IMR-90 (cell line): ENCODE measurements around the gene ASPRV1.

ENCODE experiments used
- POLR2A ChIP-seq: IDR thresholded peaks from 2 replicates; pipeline ENCODE4 v1.6.1; 2012; ENCODE audit warnings: mild to moderate bottlenecking, low read depth, low read length
- RAD21 ChIP-seq: IDR thresholded peaks from 2 replicates; pipeline ENCODE4 v1.6.1; 2012; ENCODE audit warnings: low read length, improper control_type of control experiment

DNA sequence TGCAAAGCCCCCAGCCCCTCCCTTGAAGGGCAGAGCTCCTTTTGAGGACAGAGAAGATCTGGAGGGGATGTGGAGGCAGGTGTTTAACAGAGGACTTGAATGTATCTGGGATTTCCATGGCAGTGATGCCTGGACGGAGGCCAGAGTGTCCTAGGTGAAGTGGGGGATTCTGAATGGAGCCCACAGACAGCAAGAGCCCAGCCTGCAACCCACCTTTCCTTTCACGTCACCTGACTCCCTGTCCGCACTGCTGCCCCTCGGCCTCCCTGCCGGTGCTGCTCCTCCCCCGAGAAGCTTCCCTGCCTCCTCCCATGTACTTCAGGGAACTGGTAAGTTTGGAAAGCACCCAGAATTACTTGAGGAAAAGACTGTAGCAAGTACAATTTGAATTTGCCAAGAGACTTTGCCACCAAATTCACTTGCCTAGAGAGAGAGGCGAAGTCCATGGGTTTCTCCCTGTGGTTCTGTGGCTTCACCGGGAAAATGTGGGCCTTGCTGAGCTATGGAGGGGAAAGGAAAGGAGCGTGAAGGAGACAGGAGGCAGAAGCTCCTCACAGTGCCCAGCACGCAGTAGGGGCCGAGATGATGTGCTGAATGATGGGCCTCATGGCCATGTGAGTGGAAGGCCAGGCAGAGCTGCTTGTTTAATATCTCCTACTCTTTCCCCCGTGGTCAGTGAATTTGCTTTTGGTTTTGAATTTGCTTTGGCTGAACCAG lies 13.9 kb upstream of the ASPRV1 start:
- no peak for TF ChIP-seq POLR2A
- no peak for TF ChIP-seq RAD21
